ENCODE results near the gene MRPS31. TPM values are rescaled to one million over a fixed set of nuclear protein-coding genes. Genes with fewer than 3 reads are reported as not detected.

Gene MRPS31
- polyA plus RNA-seq, 1 of the 3 experiments (the other 2 are of a cell fraction), result 13.3 TPM

DNA sequence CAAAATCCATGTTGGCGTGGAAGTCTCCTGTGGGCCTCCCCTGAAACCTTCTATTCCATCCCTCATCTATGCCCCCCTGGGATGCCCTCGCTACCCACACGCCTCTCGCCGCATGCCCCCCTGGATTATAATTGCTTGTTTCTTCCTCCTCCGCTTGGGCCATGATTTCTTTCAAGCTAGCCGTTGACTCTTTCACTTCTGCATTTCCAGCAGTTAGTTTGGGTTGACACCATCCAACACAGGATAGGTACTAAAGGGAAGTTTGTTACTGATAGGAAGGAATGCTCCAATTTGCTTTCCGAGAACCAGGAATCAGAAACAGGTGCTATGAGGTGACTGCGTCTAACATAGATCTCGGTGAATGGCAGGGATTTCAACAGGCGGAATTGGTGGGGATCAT, 10.7 kb upstream of the MRPS31 start:
- Histone ChIP-seq H3K9ac (no peak overlapping the region), H3K79me2 (ENCODE audit: insufficient read depth) (no peaks in the 10 kb centered on the region), H3F3A (replicated peaks; ENCODE audit: insufficient read depth) (peaks cover 10% of the 10 kb centered on the region), H4K20me1 (ENCODE audit: insufficient read depth) (no peaks in the 10 kb centered on the region), H3K27ac (ENCODE audit: low read depth in 2 of 2, low read length in 1 of 2) (no peak overlapping the region), H3K27me3 (ENCODE audit: insufficient read depth) (no peaks in the 10 kb centered on the region), H3K9me2 (no peaks in the 10 kb centered on the region), H3K4me3 (ENCODE audit: low read depth in 2 of 2, low read length in 1 of 2) (no peak overlapping the region), H3K4me2 (no peak overlapping the region), H2AFZ (ENCODE audit: low read depth) (no peak overlapping the region), H3K36me3 (replicated peaks in 1 of 2; ENCODE audit: control insufficient read depth in 1 of 2, insufficient read depth in 2 of 2, low read length in 1 of 2) (no peaks in the 10 kb centered on the region), H3K4me1 (ENCODE audit: control insufficient read depth in 1 of 2, insufficient read depth in 2 of 2, low read depth in 1 of 2, low read length in 1 of 2) (peaks cover 3 to 6% of the 10 kb centered on the region in 2 experiments; a peak in 1 of 4 replicates), H3K9me3 (no peaks in the 10 kb centered on the region)
- no peak for DNase-seq
- CTCF ChIA-PET, result interaction anchor here (1.6 kb wide), 1 partner anchor 140 kb away, joined by 4 read pairs; no protein-coding TSS in a partner anchor
- 93% methylated on average over 11 of the region's 11 CpGs for WGBS (ENCODE audit: low lambda C conversion rate)
- TF ChIP-seq TAF1 (IDR thresholded peaks at IDR 0.05; ENCODE audit: borderline replicate concordance, low read depth, low read length) (no peak), POLR2AphosphoS5 (IDR thresholded peaks at IDR 0.05; ENCODE audit: low read depth, low read length) (no peak), NFIC (IDR thresholded peaks at IDR 0.05; ENCODE audit: borderline replicate concordance) (no peak), RFX5 (IDR thresholded peaks at IDR 0.05; ENCODE audit: low read length) (no peak), FOXJ3 (CRISPR knock-in tag; IDR thresholded peaks at IDR 0.05) (no peak), EP300 (IDR thresholded peaks at IDR 0.05; ENCODE audit: borderline replicate concordance in 1 of 2, low read depth in 1 of 2, low read length in 1 of 2) (no peak)
- TF ChIP-seq, protein P1, sequence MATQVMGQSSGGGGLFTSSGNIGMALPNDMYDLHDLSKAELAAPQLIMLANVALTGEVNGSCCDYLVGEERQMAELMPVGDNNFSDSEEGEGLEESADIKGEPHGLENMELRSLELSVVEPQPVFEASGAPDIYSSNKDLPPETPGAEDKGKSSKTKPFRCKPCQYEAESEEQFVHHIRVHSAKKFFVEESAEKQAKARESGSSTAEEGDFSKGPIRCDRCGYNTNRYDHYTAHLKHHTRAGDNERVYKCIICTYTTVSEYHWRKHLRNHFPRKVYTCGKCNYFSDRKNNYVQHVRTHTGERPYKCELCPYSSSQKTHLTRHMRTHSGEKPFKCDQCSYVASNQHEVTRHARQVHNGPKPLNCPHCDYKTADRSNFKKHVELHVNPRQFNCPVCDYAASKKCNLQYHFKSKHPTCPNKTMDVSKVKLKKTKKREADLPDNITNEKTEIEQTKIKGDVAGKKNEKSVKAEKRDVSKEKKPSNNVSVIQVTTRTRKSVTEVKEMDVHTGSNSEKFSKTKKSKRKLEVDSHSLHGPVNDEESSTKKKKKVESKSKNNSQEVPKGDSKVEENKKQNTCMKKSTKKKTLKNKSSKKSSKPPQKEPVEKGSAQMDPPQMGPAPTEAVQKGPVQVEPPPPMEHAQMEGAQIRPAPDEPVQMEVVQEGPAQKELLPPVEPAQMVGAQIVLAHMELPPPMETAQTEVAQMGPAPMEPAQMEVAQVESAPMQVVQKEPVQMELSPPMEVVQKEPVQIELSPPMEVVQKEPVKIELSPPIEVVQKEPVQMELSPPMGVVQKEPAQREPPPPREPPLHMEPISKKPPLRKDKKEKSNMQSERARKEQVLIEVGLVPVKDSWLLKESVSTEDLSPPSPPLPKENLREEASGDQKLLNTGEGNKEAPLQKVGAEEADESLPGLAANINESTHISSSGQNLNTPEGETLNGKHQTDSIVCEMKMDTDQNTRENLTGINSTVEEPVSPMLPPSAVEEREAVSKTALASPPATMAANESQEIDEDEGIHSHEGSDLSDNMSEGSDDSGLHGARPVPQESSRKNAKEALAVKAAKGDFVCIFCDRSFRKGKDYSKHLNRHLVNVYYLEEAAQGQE (IDR thresholded peaks at IDR 0.05; ENCODE audit: low read depth, low read length), result no peak
- TF ChIP-seq, protein P2, sequence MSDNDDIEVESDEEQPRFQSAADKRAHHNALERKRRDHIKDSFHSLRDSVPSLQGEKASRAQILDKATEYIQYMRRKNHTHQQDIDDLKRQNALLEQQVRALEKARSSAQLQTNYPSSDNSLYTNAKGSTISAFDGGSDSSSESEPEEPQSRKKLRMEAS (IDR thresholded peaks at IDR 0.05; ENCODE audit: low read depth), result no peak
- POLR2A ChIA-PET, result no interaction called here

DNA sequence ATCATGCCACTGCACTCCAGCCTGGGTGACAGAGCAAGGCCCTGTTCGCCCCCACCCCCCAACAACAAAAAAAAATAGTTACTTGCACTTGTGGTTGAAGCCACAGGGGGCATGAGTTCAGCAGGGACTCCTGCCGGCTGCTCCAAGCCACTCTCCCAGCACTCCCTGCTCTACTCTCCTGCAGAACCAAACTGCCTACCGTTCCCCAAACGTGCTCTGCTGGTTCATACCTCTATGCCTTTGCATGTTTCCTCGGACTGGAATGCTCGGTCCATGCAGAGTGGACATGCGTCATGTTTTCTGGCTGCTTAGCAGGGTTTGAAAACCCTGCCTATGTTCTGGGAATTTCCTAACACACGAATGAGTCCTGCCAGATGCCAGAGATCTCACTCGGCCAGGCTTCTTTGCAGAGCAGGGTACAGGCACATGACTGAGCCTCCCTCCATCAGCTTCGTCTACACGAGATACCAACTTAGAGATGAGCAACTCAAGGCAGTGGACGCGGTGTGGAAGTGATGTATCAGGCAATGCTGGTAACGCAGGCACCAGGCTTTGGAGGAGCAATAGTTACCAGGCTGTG, 9.9 kb upstream of the MRPS31 start:
- H2AFZ ChIP-seq (ENCODE audit: low read depth), result no peak overlapping the region
- H3K4me1 ChIP-seq (ENCODE audit: control insufficient read depth in 1 of 2, insufficient read depth in 2 of 2, low read depth in 1 of 2, low read length in 1 of 2), result peaks cover 3 to 8% of the 10 kb centered on the region in 2 experiments; a peak in 1 of 4 replicates
- TF ChIP-seq NRF1 (IDR thresholded peaks at IDR 0.05; ENCODE audit: low read depth, low read length), result no peak
- TF ChIP-seq, protein P3, sequence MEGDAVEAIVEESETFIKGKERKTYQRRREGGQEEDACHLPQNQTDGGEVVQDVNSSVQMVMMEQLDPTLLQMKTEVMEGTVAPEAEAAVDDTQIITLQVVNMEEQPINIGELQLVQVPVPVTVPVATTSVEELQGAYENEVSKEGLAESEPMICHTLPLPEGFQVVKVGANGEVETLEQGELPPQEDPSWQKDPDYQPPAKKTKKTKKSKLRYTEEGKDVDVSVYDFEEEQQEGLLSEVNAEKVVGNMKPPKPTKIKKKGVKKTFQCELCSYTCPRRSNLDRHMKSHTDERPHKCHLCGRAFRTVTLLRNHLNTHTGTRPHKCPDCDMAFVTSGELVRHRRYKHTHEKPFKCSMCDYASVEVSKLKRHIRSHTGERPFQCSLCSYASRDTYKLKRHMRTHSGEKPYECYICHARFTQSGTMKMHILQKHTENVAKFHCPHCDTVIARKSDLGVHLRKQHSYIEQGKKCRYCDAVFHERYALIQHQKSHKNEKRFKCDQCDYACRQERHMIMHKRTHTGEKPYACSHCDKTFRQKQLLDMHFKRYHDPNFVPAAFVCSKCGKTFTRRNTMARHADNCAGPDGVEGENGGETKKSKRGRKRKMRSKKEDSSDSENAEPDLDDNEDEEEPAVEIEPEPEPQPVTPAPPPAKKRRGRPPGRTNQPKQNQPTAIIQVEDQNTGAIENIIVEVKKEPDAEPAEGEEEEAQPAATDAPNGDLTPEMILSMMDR (IDR thresholded peaks at IDR 0.05), result peak; percentile 15; the same call in 1 of the 2 replicates
- H3K9me3 ChIP-seq, result no peaks in the 10 kb centered on the region
- H3K9me2 ChIP-seq, result no peaks in the 10 kb centered on the region
- peaks cover 10% of the 10 kb centered on the region for H3F3A ChIP-seq (replicated peaks; ENCODE audit: insufficient read depth)
- H4K20me1 ChIP-seq (ENCODE audit: insufficient read depth), result no peaks in the 10 kb centered on the region
- ChIA-PET POLR2A (no interaction called here), CTCF (interaction anchor here (7.2 kb wide), 1 partner anchor 210 kb away, joined by 60 read pairs; no protein-coding TSS in a partner anchor)
- H3K4me2 ChIP-seq, result no peak overlapping the region
- DNase-seq, result peak; percentile 20
- H3K4me3 ChIP-seq (ENCODE audit: low read depth in 2 of 2, low read length in 1 of 2), result no peak overlapping the region
- H3K27ac ChIP-seq (ENCODE audit: low read depth in 2 of 2, low read length in 1 of 2), result no peak overlapping the region
- H3K36me3 ChIP-seq (replicated peaks in 1 of 2; ENCODE audit: control insufficient read depth in 1 of 2, insufficient read depth in 2 of 2, low read length in 1 of 2), result no peaks in the 10 kb centered on the region
- H3K27me3 ChIP-seq (ENCODE audit: insufficient read depth), result no peaks in the 10 kb centered on the region
- no peaks in the 10 kb centered on the region for H3K79me2 ChIP-seq (ENCODE audit: insufficient read depth)
- H3K9ac ChIP-seq, result no peak overlapping the region
- 73% methylated on average over 14 of the region's 14 CpGs for WGBS (ENCODE audit: low lambda C conversion rate)
